Measurements from ENCODE around the gene SUMO4. TPM values are rescaled to one million over a fixed set of nuclear protein-coding genes. Genes with fewer than 3 reads are reported as not detected.

SUMO4 gene
- total and polyA plus RNA-seq, 3 experiments from 2014 or later = 0.48 to 3.9 (median 3.7) TPM

GRCh38 chr6:149379977-149380376 is 20.1 kb upstream of the SUMO4 start:
- no peaks in the 10 kb centered on the region for H3K27me3 ChIP-seq (ENCODE audit: insufficient read depth, low read length, poor library complexity, severe bottlenecking)
- no peak for DNase-seq
- H3K27ac ChIP-seq (ENCODE audit: low read depth, low read length) = no peak overlapping the region
- no peaks in the 10 kb centered on the region for H3K27me3 Mint-ChIP-seq
- H3K27ac Mint-ChIP-seq = peak overlapping the region in 2 of 8 donors; percentile 48 to 80
- H3K9me3 ChIP-seq (ENCODE audit: low read length) = no peaks in the 10 kb centered on the region
- no peaks in the 10 kb centered on the region for H3K9me3 Mint-ChIP-seq
- no peak overlapping the region for H3K4me3 ChIP-seq (ENCODE audit: low read length)
- H3K4me3 Mint-ChIP-seq = no peak overlapping the region
- peaks cover 7% of the 10 kb centered on the region for H3K4me1 ChIP-seq (ENCODE audit: insufficient read depth, low read length)
- H3K36me3 ChIP-seq (ENCODE audit: insufficient read depth, low read length) = peaks cover 23% of the 10 kb centered on the region
- H3K4me1 Mint-ChIP-seq = peaks cover 45 to 76% (median 65%) of the 10 kb centered on the region in 3 donors
- ChIA-PET POLR2A (no interaction called here), CTCF (no interaction called here)
- H3K36me3 Mint-ChIP-seq = peaks cover 16 to 78% (median 23%) of the 10 kb centered on the region in 3 donors

GRCh38 chr6:149380523-149380922 is 19.5 kb upstream of the SUMO4 start:
- H3K36me3 Mint-ChIP-seq = peaks cover 16 to 78% (median 23%) of the 10 kb centered on the region in 3 donors
- Histone ChIP-seq H3K9me3 (ENCODE audit: low read length) (no peaks in the 10 kb centered on the region), H3K27me3 (ENCODE audit: insufficient read depth, low read length, poor library complexity, severe bottlenecking) (no peaks in the 10 kb centered on the region), H3K36me3 (ENCODE audit: insufficient read depth, low read length) (peaks cover 23% of the 10 kb centered on the region), H3K4me1 (ENCODE audit: insufficient read depth, low read length) (peaks cover 4% of the 10 kb centered on the region), H3K27ac (ENCODE audit: low read depth, low read length) (no peak overlapping the region), H3K4me3 (ENCODE audit: low read length) (no peak overlapping the region)
- CTCF ChIA-PET = no interaction called here
- no peak for DNase-seq
- H3K27me3 Mint-ChIP-seq = no peaks in the 10 kb centered on the region
- H3K4me3 Mint-ChIP-seq = no peak overlapping the region
- H3K27ac Mint-ChIP-seq = no peak overlapping the region
- peaks cover 41 to 75% (median 64%) of the 10 kb centered on the region in 3 donors for H3K4me1 Mint-ChIP-seq
- POLR2A ChIA-PET = no interaction called here
- no peaks in the 10 kb centered on the region for H3K9me3 Mint-ChIP-seq

GRCh38 chr6:149383371-149383770 is 16.7 kb upstream of the SUMO4 start:
- Mint-ChIP-seq H3K27ac (peak overlapping the region in 2 of 8 donors; percentile 33 to 39), H3K9me3 (peaks cover 5 to 9% (median 7%) of the 10 kb centered on the region in 5 donors), H3K27me3 (no peaks in the 10 kb centered on the region), H3K36me3 (peaks cover 33 to 84% (median 37%) of the 10 kb centered on the region in 3 donors), H3K4me1 (peaks cover 46 to 80% (median 78%) of the 10 kb centered on the region in 3 donors), H3K4me3 (no peak overlapping the region)
- Histone ChIP-seq H3K9me3 (ENCODE audit: low read length) (no peaks in the 10 kb centered on the region), H3K4me3 (ENCODE audit: low read length) (no peak overlapping the region), H3K27me3 (ENCODE audit: insufficient read depth, low read length, poor library complexity, severe bottlenecking) (no peaks in the 10 kb centered on the region), H3K36me3 (ENCODE audit: insufficient read depth, low read length) (peaks cover 19% of the 10 kb centered on the region), H3K4me1 (ENCODE audit: insufficient read depth, low read length) (peaks cover 5% of the 10 kb centered on the region), H3K27ac (ENCODE audit: low read depth, low read length) (no peak overlapping the region)
- ChIA-PET POLR2A (no interaction called here), CTCF (interaction anchor here (1.0 to 1.6 kb wide), 5 partner anchors 8 to 355 kb away, joined by 3 to 5 read pairs (median 3); partner anchors contain the start of gene ZC3H12D)
- DNase-seq = no peak

- Histone ChIP-seq H3K4me1 (ENCODE audit: insufficient read depth, low read length) (peaks cover 5% of the 10 kb centered on the region), H3K27ac (ENCODE audit: low read depth, low read length) (no peak overlapping the region), H3K27me3 (ENCODE audit: insufficient read depth, low read length, poor library complexity, severe bottlenecking) (no peaks in the 10 kb centered on the region), H3K36me3 (ENCODE audit: insufficient read depth, low read length) (peaks cover 8% of the 10 kb centered on the region), H3K4me3 (ENCODE audit: low read length) (no peak overlapping the region), H3K9me3 (ENCODE audit: low read length) (no peaks in the 10 kb centered on the region)
- H3K4me3 Mint-ChIP-seq = no peak overlapping the region
- no peaks in the 10 kb centered on the region for H3K27me3 Mint-ChIP-seq
- H3K4me1 Mint-ChIP-seq = peaks cover 38 to 71% (median 67%) of the 10 kb centered on the region in 3 donors
- H3K27ac Mint-ChIP-seq = peak overlapping the region in 1 of 8 donors; percentile 48
- peaks cover 5 to 9% (median 7%) of the 10 kb centered on the region in 5 donors for H3K9me3 Mint-ChIP-seq
- POLR2A ChIA-PET = no interaction called here
- no peak for DNase-seq
- H3K36me3 Mint-ChIP-seq = peaks cover 23 to 77% (median 27%) of the 10 kb centered on the region in 3 donors
- CTCF ChIA-PET = no interaction called here
Observed at GRCh38 chr6:149384464-149384863, 15.6 kb upstream of the SUMO4 start.

GRCh38 chr6:149385998-149386646 is 13.9 kb upstream of the SUMO4 start:
- Histone ChIP-seq H3K36me3 (ENCODE audit: insufficient read depth, low read length) (peaks cover 5% of the 10 kb centered on the region), H3K27me3 (ENCODE audit: insufficient read depth, low read length, poor library complexity, severe bottlenecking) (no peaks in the 10 kb centered on the region), H3K4me1 (ENCODE audit: insufficient read depth, low read length) (peaks cover 5% of the 10 kb centered on the region), H3K27ac (ENCODE audit: low read depth, low read length) (no peak overlapping the region), H3K9me3 (ENCODE audit: low read length) (no peaks in the 10 kb centered on the region), H3K4me3 (ENCODE audit: low read length) (no peak overlapping the region)
- Mint-ChIP-seq H3K4me3 (peak overlapping the region in 2 of 7 donors; percentile 26 to 36), H3K27ac (peak overlapping the region in 2 of 8 donors; percentile 31 to 85), H3K36me3 (peaks cover 26 to 75% (median 32%) of the 10 kb centered on the region in 3 donors), H3K9me3 (peaks cover 5 to 9% (median 7%) of the 10 kb centered on the region in 5 donors), H3K27me3 (no peaks in the 10 kb centered on the region), H3K4me1 (peaks cover 43 to 74% (median 72%) of the 10 kb centered on the region in 3 donors)
- POLR2A ChIA-PET = no interaction called here
- CTCF ChIA-PET = interaction anchor here (0.9 kb wide), 2 partner anchors 48 to 85 kb away, joined by 3 read pairs; no protein-coding TSS in a partner anchor
- DNase-seq = no peak

- Mint-ChIP-seq H3K27me3 (no peaks in the 10 kb centered on the region), H3K36me3 (peaks cover 33 to 74% (median 39%) of the 10 kb centered on the region in 3 donors), H3K4me3 (peak overlapping the region in 1 of 7 donors; percentile 56), H3K4me1 (peaks cover 51 to 79% (median 78%) of the 10 kb centered on the region in 3 donors), H3K27ac (no peak overlapping the region), H3K9me3 (peaks cover 5 to 9% (median 7%) of the 10 kb centered on the region in 5 donors)
- peaks cover 13% of the 10 kb centered on the region for H3K4me1 ChIP-seq (ENCODE audit: insufficient read depth, low read length)
- ChIA-PET CTCF (no interaction called here), POLR2A (no interaction called here)
- H3K27ac ChIP-seq (ENCODE audit: low read depth, low read length) = no peak overlapping the region
- H3K36me3 ChIP-seq (ENCODE audit: insufficient read depth, low read length) = no peaks in the 10 kb centered on the region
- no peaks in the 10 kb centered on the region for H3K9me3 ChIP-seq (ENCODE audit: low read length)
- no peak overlapping the region for H3K4me3 ChIP-seq (ENCODE audit: low read length)
- no peaks in the 10 kb centered on the region for H3K27me3 ChIP-seq (ENCODE audit: insufficient read depth, low read length, poor library complexity, severe bottlenecking)
- no peak for DNase-seq
Observed at GRCh38 chr6:149387779-149388512, 12.1 kb upstream of the SUMO4 start.

GRCh38 chr6:149389509-149390297 is 10.4 kb upstream of the SUMO4 start:
- Histone ChIP-seq H3K9me3 (ENCODE audit: low read length) (no peaks in the 10 kb centered on the region), H3K4me3 (ENCODE audit: low read length) (no peak overlapping the region), H3K27me3 (ENCODE audit: insufficient read depth, low read length, poor library complexity, severe bottlenecking) (no peaks in the 10 kb centered on the region), H3K27ac (ENCODE audit: low read depth, low read length) (no peak overlapping the region), H3K36me3 (ENCODE audit: insufficient read depth, low read length) (no peaks in the 10 kb centered on the region), H3K4me1 (ENCODE audit: insufficient read depth, low read length) (peaks cover 19% of the 10 kb centered on the region)
- Mint-ChIP-seq H3K9me3 (peaks cover 5 to 9% (median 7%) of the 10 kb centered on the region in 5 donors), H3K4me1 (peaks cover 55 to 80% (median 79%) of the 10 kb centered on the region in 3 donors), H3K4me3 (no peak overlapping the region), H3K27ac (peak overlapping the region in 2 of 8 donors; percentile 6 to 47), H3K36me3 (peaks cover 29 to 69% (median 34%) of the 10 kb centered on the region in 3 donors), H3K27me3 (no peaks in the 10 kb centered on the region)
- no peak for DNase-seq
- ChIA-PET POLR2A (no interaction called here), CTCF (interaction anchor here (0.6 kb wide), 1 partner anchor 417 kb away, joined by 3 read pairs; no protein-coding TSS in a partner anchor)

All from CD8-positive, alpha-beta memory T cell (primary cell).